HG03064 (cell line): ENCODE data around the gene KASH5.
A peak's percentile ranks its signal among the peaks of the same experiment; 100 is the strongest.
"Not testable (repeated sequence)": the region's sequence is repeated elsewhere in the genome, so short reads cannot be mapped to it uniquely, and the experiment has no call there.

Experiments
- ATAC-seq: cut with Tn5 transposase; IDR thresholded peaks from one replicate; pipeline ENCODE4 v1.9.1; 2021; ENCODE audit warnings: low read depth; ENCODE audit not compliant: unreplicated experiment

Gene KASH5

GRCh38 chr19:49434907-49435583, 47.0 kb downstream of the KASH5 start:
- no peak for ATAC-seq

GRCh38 chr19:49435670-49436069, 47.6 kb downstream of the KASH5 start:
- ATAC-seq: no peak

- no peak for ATAC-seq
Measured at GRCh38 chr19:49436381-49437017, 48.5 kb downstream of the KASH5 start.

- ATAC-seq: no peak
Measured at GRCh38 chr19:49437231-49437630, 49.2 kb downstream of the KASH5 start.

DNA sequence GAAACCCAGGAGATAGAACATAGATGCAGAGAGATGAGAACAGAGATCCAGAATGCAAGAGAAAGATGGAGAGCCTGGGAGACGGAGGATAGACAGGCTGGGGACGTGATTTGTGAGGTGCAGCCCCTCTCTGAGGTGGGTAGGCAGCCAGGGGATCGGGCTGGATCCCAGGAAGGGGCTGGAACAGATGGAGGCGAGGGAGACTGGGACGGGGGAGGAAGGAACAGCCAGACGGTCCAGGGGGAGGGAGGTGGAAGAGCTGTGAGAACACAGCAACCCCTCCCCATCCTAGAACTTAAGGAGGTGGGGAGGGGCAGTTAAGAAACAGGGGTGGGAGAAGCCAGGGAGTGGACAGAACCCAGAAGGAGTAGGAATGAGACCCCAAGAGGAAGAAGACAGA, 50.2 kb downstream of the KASH5 start:
- no peak for ATAC-seq

- ATAC-seq: no peak
Measured at GRCh38 chr19:49439836-49440235, 51.8 kb downstream of the KASH5 start.

- no peak for ATAC-seq
Measured at GRCh38 chr19:49440439-49441209, 52.6 kb downstream of the KASH5 start.

DNA sequence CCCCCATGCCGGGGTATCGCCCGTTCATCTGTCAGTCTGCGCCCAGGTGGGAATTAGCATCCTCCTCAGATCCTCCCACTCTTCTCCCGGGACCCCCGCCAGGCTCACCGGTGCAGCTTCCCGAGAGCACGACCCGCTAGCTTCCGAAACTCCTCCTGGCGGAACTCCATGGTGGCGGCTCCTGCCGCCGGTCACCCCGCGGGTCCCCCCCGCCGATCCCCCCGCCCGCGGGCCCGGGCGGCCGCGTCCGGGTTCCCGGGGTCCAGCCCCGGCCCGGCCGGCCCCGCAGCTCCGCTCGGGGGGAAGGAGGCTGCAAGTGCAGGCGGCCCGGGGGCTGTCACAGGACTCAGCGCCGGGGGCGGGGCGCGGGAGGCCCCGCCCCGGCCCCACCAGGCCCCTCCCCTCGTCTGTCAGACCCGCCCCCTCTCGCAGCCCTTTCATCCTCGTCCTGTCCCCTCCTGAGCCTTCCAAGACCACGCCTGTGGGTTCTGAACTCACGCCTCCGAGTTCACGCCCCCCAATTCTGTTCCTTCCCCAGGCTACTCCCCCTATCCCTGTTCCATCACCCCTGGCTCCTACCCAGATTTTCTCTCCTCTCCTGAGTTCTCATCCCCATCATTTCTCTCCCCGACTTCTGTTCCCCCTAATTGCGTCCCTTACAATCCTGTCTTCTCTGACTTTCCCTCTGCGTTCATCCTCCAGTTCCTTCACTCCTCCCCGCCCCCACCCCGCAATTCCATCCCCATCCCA, 53.3 kb downstream of the KASH5 start, which contains the start of gene SLC17A7:
TSS of gene SLC17A7 (minus strand) at position 318 of the 750 bp plus-strand sequence. CDS start at position 170, 148 bp downstream.
- no peak for ATAC-seq

- no peak for ATAC-seq
Measured at GRCh38 chr19:49441960-49442350, 53.9 kb downstream of the KASH5 start.

- ATAC-seq: no peak
Measured at GRCh38 chr19:49442354-49442753, 54.3 kb downstream of the KASH5 start.

DNA sequence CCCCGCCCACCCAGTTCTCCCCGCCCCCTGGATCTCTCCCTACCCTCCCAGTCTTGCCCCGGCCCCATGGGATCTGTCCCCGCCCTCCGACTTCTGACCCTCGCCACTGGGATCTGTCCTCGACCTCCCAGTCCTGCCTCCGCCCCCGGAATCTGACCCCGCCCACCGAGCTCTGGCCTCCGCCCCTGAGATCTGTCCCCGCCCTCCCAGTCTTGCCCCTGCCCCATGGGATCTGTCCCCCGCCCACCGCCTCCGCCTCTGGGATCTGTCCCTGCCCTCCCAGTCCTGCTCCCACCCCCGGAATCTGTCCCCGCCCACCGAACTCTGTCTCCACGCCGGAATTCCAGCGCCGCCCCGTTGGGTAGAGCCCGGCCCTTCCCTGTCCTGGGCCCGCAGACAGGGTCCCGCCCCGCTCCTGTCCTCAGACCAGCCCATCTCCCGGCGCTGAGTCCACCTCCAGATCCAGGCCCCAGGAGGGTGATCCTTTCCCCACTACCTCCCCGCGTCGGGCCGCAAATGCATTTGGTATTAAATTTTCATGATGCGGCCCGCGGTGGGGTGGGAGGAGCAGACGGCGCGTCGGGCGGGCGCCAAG, 54.8 kb downstream of the KASH5 start:
- ATAC-seq: no peak

- ATAC-seq: peak; percentile 70
Measured at GRCh38 chr19:49443366-49444099, 55.5 kb downstream of the KASH5 start.

GRCh38 chr19:49444100-49444700, 56.2 kb downstream of the KASH5 start:
- not testable (repeated sequence) for ATAC-seq

GRCh38 chr19:49445997-49446396, 57.9 kb downstream of the KASH5 start:
- no peak for ATAC-seq

DNA sequence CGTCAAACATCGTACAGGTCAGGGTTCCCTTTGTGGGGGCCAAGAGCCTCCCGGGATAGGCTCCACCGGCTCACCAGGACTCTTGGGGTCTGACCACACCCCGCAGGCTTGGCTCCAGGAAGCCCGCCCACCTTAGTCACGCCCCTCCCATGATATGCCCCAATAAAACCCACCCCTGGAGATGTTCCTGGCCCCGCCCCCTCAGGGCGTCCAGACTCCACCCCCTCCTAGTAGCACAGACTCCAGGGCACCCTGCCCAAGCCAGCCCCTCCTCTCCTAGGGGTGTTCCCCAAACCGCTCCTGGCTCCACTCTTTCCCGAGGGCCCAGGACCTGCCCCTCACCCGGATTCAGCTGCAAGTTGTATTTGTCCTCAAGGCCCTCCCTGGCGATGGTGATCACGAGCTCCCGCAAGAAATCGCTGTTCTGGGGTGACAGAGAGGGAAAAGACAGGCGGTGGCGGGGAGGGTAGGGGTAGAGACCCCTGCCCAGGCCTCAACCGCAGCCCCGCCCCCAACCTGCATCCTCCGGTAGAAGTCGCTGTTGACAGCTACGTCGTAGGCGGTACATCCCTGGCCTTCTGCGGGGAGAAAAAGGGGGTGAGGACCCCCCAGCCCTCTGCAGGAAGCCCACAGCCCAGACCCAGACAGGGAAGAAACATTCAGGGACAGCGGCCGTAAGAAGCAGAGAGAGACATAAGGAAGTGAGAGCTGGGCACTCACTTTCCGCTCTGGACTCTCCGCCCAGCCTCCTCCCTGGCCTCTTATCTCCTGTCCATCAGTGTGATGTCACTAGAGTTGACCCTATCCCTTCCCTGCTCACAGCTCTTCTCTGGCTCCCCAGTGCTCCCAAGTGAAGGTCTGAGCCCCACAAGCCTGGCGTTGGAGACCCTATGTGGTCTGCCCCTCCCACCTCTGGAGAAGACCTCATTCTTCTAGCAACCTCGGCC, 59.7 kb downstream of the KASH5 start:
- ATAC-seq: no peak

DNA sequence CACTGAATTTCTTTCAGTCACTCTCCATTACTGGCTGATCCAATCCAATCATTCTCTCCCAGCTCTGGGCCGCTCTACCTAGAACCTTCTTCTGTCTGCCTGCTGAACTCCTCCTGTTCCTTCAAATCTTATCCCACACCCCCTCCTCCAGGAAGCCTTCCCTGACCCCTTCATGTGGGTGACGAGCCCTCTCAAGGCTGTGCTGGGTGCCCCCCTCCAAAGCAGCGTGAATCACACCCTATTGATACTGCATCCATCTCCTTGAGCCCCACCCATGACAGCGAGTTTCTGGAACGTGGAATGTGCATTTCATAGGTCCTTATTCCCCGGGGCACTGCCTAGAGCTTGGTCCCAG, 60.4 kb downstream of the KASH5 start:
- ATAC-seq: no peak

DNA sequence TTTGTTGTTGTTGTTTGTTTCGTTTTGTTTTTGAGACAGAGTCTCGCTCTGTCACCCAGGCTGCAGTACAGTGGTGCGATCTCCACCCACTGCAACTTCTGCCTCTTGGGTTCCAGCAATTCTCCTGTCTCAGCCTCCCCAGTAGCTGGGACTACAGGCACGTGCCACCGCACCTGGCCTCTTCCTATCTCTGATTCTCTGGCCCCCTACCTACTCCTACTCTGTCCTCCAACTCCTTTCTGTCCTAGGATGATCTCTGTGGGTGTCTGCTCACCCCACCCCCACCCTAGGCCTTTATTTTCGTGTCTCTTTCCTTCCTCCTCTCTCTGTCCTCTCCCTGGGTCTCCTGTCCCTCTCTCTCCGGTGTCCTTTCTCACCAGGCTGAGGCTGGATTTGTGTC, 62.4 kb downstream of the KASH5 start:
- ATAC-seq: no peak

GRCh38 chr19:49451430-49452181, 63.6 kb downstream of the KASH5 start, which contains the start of gene PIH1D1:
Gene PIH1D1 (minus strand): TSS chr19:49451814. CDS start chr19:49451574, 240 bp downstream.
- peak; percentile 53 for ATAC-seq
